Measurements from ENCODE around the gene ANXA2R. TPM values are rescaled to one million over a fixed set of nuclear protein-coding genes. Genes with fewer than 3 reads are reported as not detected.

The ANXA2R gene
- total and polyA plus RNA-seq, 2 of the 4 experiments (the other 2 are of a cell fraction) = 1.3 to 3.6 TPM

GRCh38 chr5:43014522-43014921 lies 25.6 kb downstream of the ANXA2R start:
- H3K14ac ChIP-seq (replicated peaks; ENCODE audit: low read depth, low read length) = no peak overlapping the region
- H3K9ac ChIP-seq (ENCODE audit: low read depth, low read length) = no peak overlapping the region
- H3K23ac ChIP-seq (ENCODE audit: low read depth, low read length) = no peak overlapping the region
- H2BK15ac ChIP-seq (ENCODE audit: low read depth, low read length) = no peak overlapping the region
- H3K4me1 ChIP-seq (ENCODE audit: control insufficient read depth, insufficient read depth, low read length) = peaks cover 18% of the 10 kb centered on the region
- ATAC-seq (ENCODE audit: low read depth) (no peak), DNase-seq (no peak)
- in situ Hi-C loops (cut with MboI; ENCODE audit: low sequenced_read_pairs) = no loop called here
- H3K36me3 ChIP-seq (ENCODE audit: control insufficient read depth, insufficient read depth, low read length) = no peaks in the 10 kb centered on the region
- no peaks in the 10 kb centered on the region for H4K20me1 ChIP-seq (ENCODE audit: insufficient read depth, low read length)
- H3K18ac ChIP-seq (ENCODE audit: low read depth, low read length) = no peak overlapping the region
- intact Hi-C loops (cut with micrococcal nuclease) = loop anchor here (10.0 kb wide), 1 partner anchor 470 kb away; the partner anchor contains the start of gene TMEM267
- no TSS peak for BruUV-seq (replicated peaks)
- no peak overlapping the region for H2BK120ac ChIP-seq (ENCODE audit: low read depth, low read length)
- H3K79me1 ChIP-seq (ENCODE audit: low read depth in 1 of 2, low read length in 2 of 2) = peaks cover 26 to 60% of the 10 kb centered on the region in 2 experiments
- H3K56ac ChIP-seq (ENCODE audit: extremely low read depth, insufficient read depth, low read length) = no peak overlapping the region
- CTCF ChIA-PET = no interaction called here
- no peak overlapping the region for H2AK5ac ChIP-seq (ENCODE audit: low read depth, low read length)
- no peak overlapping the region for H4K5ac ChIP-seq (ENCODE audit: low read depth, low read length)
- no peak overlapping the region for H3K27ac ChIP-seq (ENCODE audit: insufficient read depth, low read length)
- TF ChIP-seq ELK1 (IDR thresholded peaks at IDR 0.05; ENCODE audit: borderline replicate concordance, low read depth, low read length) (no peak), RAD21 (IDR thresholded peaks at IDR 0.05; ENCODE audit: low read length) (no peak), BHLHE40 (IDR thresholded peaks at IDR 0.05; ENCODE audit: low read depth, low read length) (no peak), POLR2A (IDR thresholded peaks at IDR 0.05; ENCODE audit: low read depth, low read length) (no peak), NFE2L2 (IDR thresholded peaks at IDR 0.05; ENCODE audit: low read depth, low read length) (no peak), RFX5 (IDR thresholded peaks at IDR 0.05; ENCODE audit: low read depth, low read length) (no peak), MAZ (IDR thresholded peaks at IDR 0.05; ENCODE audit: borderline replicate concordance, low read depth, low read length) (no peak), CHD1 (IDR thresholded peaks at IDR 0.05; ENCODE audit: low read depth, low read length) (no peak), FOS (IDR thresholded peaks at IDR 0.05; ENCODE audit: low read depth, low read length) (no peak), CTCF (conservative IDR thresholded peaks at IDR 0.05; ENCODE audit: low read depth, low read length) (no peak), RCOR1 (IDR thresholded peaks at IDR 0.05; ENCODE audit: insufficient replicate concordance, low read length) (no peak), MXI1 (IDR thresholded peaks at IDR 0.05; ENCODE audit: borderline replicate concordance, low read depth, low read length) (no peak), MAFK (IDR thresholded peaks at IDR 0.05; ENCODE audit: low read depth, low read length) (no peak), CEBPB (IDR thresholded peaks at IDR 0.05; ENCODE audit: low read depth, low read length) (no peak), SMC3 (IDR thresholded peaks at IDR 0.05; ENCODE audit: low read depth, low read length) (no peak), USF2 (IDR thresholded peaks at IDR 0.05; ENCODE audit: low read depth, low read length) (no peak)
- no peak overlapping the region for H3K4me2 ChIP-seq (ENCODE audit: low read depth, low read length)
- no peaks in the 10 kb centered on the region for H3K9me3 ChIP-seq (ENCODE audit: control insufficient read depth, insufficient read depth, low read length)
- no peak overlapping the region for H2BK5ac ChIP-seq (ENCODE audit: low read depth, low read length, poor library complexity, severe bottlenecking)
- H3K27me3 ChIP-seq (ENCODE audit: control insufficient read depth, insufficient read depth, low read length) = no peaks in the 10 kb centered on the region
- H3K9me1 ChIP-seq (ENCODE audit: insufficient read depth, low read length) = peaks cover 12% of the 10 kb centered on the region
- POLR2A ChIA-PET (ENCODE audit: unreplicated experiment) = no interaction called here
- dilution Hi-C loops (cut with HindIII; ENCODE audit: low sequenced_read_pairs, unreplicated experiment) = no loop called here
- H2AFZ ChIP-seq (replicated peaks; ENCODE audit: low read length, poor library complexity) = no peak overlapping the region
- H3K4me3 ChIP-seq (ENCODE audit: insufficient read depth, low read depth, low read length) = no peak overlapping the region
- H4K91ac ChIP-seq (ENCODE audit: insufficient read depth, low read depth, low read length) = no peak overlapping the region
- no peak overlapping the region for H3K4ac ChIP-seq (ENCODE audit: low read depth, low read length)
- H2AK9ac ChIP-seq (replicated peaks; ENCODE audit: low read depth, low read length, poor library complexity) = no peak overlapping the region
- no peak overlapping the region for H4K8ac ChIP-seq (ENCODE audit: low read depth in 2 of 2, low read length in 2 of 2)
- H2BK20ac ChIP-seq (ENCODE audit: low read depth, low read length) = no peak overlapping the region
